Esophagus squamous epithelium (tissue), 4 donors: ENCODE data around the gene DNM3.

Source experiments
- POLR2A ChIP-seq, 4 donors: fragments of 450-650 bp; IDR thresholded peaks; one replicate each; pipeline ENCODE4 v1.6.1; 2017; ENCODE audit warnings: antibody characterized with exemption in 4 of 4, mild to moderate bottlenecking in 4 of 4, moderate library complexity in 3 of 4
- TF ChIP-seq, protein P1 (sequence below), 6 experiments: fragments of 450-650 bp in 4 of 6; fragments of 200-600 bp in 2 of 6; sonication (generic) in 2 of 6; IDR thresholded peaks; one replicate each; pipeline ENCODE4 v1.5.1; 2016 to 2019; ENCODE audit warnings: antibody characterized with exemption in 6 of 6, mild to moderate bottlenecking in 4 of 6, moderate library complexity in 4 of 6

DNA sequence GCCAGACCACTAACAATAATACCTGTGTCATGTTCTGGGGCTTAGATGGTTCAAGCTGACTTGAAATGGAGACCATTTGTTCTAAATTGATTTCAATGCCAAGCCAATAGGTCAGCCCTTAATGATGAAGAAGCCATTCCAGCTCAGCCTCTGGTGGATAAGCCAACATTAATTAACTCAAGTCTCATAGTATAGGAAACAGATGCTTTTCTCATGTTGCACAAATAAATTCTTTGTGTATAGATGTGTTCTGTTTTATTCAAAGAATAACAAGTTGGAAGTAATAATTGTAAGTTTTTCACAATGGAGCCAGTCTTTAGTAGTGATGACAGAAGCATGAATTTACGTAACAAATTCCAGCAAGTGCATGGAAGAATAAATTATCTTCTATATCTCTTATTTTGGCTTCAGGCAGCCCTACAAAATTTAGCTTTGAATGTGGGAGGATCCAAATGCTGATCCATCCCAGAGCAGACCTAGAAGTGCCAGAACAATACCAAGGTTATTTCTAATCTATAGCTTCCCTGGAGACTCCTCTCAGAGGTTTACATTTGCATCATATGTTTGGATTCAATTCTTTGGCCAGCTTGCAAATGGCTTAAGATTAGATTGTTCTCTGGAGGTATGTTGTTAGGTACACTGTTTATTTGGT lies 536.9 kb downstream of the DNM3 start:
- no peak for TF ChIP-seq POLR2A (IDR thresholded peaks at IDR 0.05)
- TF ChIP-seq, protein P1, sequence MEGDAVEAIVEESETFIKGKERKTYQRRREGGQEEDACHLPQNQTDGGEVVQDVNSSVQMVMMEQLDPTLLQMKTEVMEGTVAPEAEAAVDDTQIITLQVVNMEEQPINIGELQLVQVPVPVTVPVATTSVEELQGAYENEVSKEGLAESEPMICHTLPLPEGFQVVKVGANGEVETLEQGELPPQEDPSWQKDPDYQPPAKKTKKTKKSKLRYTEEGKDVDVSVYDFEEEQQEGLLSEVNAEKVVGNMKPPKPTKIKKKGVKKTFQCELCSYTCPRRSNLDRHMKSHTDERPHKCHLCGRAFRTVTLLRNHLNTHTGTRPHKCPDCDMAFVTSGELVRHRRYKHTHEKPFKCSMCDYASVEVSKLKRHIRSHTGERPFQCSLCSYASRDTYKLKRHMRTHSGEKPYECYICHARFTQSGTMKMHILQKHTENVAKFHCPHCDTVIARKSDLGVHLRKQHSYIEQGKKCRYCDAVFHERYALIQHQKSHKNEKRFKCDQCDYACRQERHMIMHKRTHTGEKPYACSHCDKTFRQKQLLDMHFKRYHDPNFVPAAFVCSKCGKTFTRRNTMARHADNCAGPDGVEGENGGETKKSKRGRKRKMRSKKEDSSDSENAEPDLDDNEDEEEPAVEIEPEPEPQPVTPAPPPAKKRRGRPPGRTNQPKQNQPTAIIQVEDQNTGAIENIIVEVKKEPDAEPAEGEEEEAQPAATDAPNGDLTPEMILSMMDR (IDR thresholded peaks at IDR 0.05): no peak
